HCT116 (cell line): ENCODE results near the gene GORAB. TPM values are rescaled to one million over a fixed set of nuclear protein-coding genes. Genes with fewer than 3 reads are reported as not detected.

Source experiments
- ATAC-seq: fragments of 200-7000 bp; cut with Tn5 transposase; 2 replicates; pipeline ENCODE4 v1.9.1; 2020; ENCODE audit warnings: mild to moderate bottlenecking, moderate library complexity
- BruUV-seq: library from RNA; stranded (reverse); fragments of 400-500 nt; replicated peaks from 2 replicates; lab custom pipeline; 2021; lab: Mats Ljungman, UMichigan
- CTCF ChIA-PET: fragments of 300-600 bp; sonication (Branson Sonifier 250); formaldehyde crosslinking; loops from one replicate; lab custom pipeline; 2021; ENCODE audit warnings: antibody characterized with exemption; lab: Charles Lee
- POLR2A ChIA-PET: fragments of 300-600, 350-600 bp; sonication (Branson Sonifier 250); formaldehyde crosslinking; loops from one replicate; lab custom pipeline; 2021; ENCODE audit warnings: antibody characterized with exemption; lab: Charles Lee
- RAD21 ChIA-PET, 2 experiments: fragments of 300-600 bp; sonication (Branson Sonifier 250); formaldehyde crosslinking; loops; one replicate each; lab custom pipeline; 2023; ENCODE audit warnings: low total read pairs in 2 of 2; ENCODE audit not compliant: uncharacterized antibody in 2 of 2, unreplicated experiment in 2 of 2, low non-redundant PET in 1 of 2; lab: Charles Lee
- DNase-seq: peaks from one replicate; pipeline ENCODE4 v3.0.0-alpha.2; 2010; ENCODE audit warnings: low read depth, low spot score
- H2AFZ ChIP-seq: fragments of 200-600 bp; shearing (Covaris generic), sonication (generic); 2 replicates; pipeline ENCODE4 v1.6.1; 2017; ENCODE audit warnings: low read depth, mixed run types, mixed read lengths, antibody characterized with exemption, low read length; ENCODE audit not compliant: poor library complexity, severe bottlenecking
- H3K27ac ChIP-seq: 2 replicates; pipeline ENCODE4 v1.5.1; 2012; ENCODE audit warnings: low read depth, low read length
- H3K27me3 ChIP-seq: fragments of 200-600 bp; sonication (generic); 2 replicates; pipeline ENCODE4 v1.6.1; 2016; ENCODE audit warnings: mixed run types, low read length, mixed read lengths; ENCODE audit not compliant: insufficient read depth
- H3K36me3 ChIP-seq, 2 experiments: fragments of 200-500 bp in 1 of 2; fragments of 200-600 bp in 1 of 2; sonication (Bioruptor generic) in 1 of 2; sonication (generic) in 1 of 2; 2 replicates each; pipeline versions ENCODE4 v1.5.1 to v1.6.1; 2014 to 2016; ENCODE audit warnings: low read length in 2 of 2, inconsistent platforms in 1 of 2, mixed read lengths in 1 of 2, mixed run types in 1 of 2; ENCODE audit not compliant: insufficient read depth in 2 of 2, control insufficient read depth in 1 of 2
- H3K4me1 ChIP-seq, 2 experiments: fragments of 200-600 bp in 1 of 2; sonication (generic) in 1 of 2; 2 replicates each; pipeline versions ENCODE4 v1.5.1 to v1.6.1; 2012 to 2017; ENCODE audit warnings: low read length in 2 of 2, inconsistent platforms in 1 of 2, mild to moderate bottlenecking in 1 of 2, mixed read lengths in 1 of 2, mixed run types in 1 of 2, moderate library complexity in 1 of 2; ENCODE audit not compliant: insufficient read depth in 2 of 2, control insufficient read depth in 1 of 2
- H3K4me2 ChIP-seq: fragments of 200-600 bp; sonication (generic); 2 replicates; pipeline ENCODE4 v1.6.1; 2017; ENCODE audit warnings: mixed run types, low read length, mixed read lengths
- H3K4me3 ChIP-seq, 2 experiments: fragments of 200-600 bp in 1 of 2; sonication (generic) in 1 of 2; replicated peaks in 1 of 2; 2 replicates each; pipeline ENCODE4 v1.5.1; 2011 to 2016; ENCODE audit warnings: low read length in 2 of 2, control low read depth in 1 of 2, low read depth in 1 of 2, mild to moderate bottlenecking in 1 of 2, mixed read lengths in 1 of 2, mixed run types in 1 of 2
- H3K79me2 ChIP-seq: fragments of 200-600 bp; sonication (generic); 2 replicates; pipeline ENCODE4 v1.6.1; 2017; ENCODE audit warnings: mild to moderate bottlenecking, mixed run types, low read length, moderate library complexity, mixed read lengths; ENCODE audit not compliant: insufficient read depth
- H3K9ac ChIP-seq: fragments of 200-600 bp; sonication (generic); 2 replicates; pipeline ENCODE4 v1.6.1; 2016; ENCODE audit warnings: low read length, mixed read lengths
- H3K9me2 ChIP-seq: fragments of 200-600 bp; sonication (generic), shearing (Covaris generic); 2 replicates; pipeline ENCODE4 v1.6.1; 2017; ENCODE audit warnings: mixed run types, mild to moderate bottlenecking, moderate library complexity; ENCODE audit not compliant: insufficient read depth
- H3K9me3 ChIP-seq, 2 experiments: fragments of 200-500 bp in 1 of 2; fragments of 200-600 bp in 1 of 2; sonication (Bioruptor generic) in 1 of 2; sonication (generic) in 1 of 2; 2 replicates each; pipeline ENCODE4 v1.6.1; 2014 to 2017; ENCODE audit warnings: low read length in 2 of 2, mixed read lengths in 2 of 2, inconsistent platforms in 1 of 2, low read depth in 1 of 2, mild to moderate bottlenecking in 1 of 2, mixed run types in 1 of 2, moderate library complexity in 1 of 2; ENCODE audit not compliant: control insufficient read depth in 1 of 2, insufficient read depth in 1 of 2
- H4K20me1 ChIP-seq: fragments of 200-600 bp; sonication (generic), shearing (Covaris generic); 2 replicates; pipeline ENCODE4 v1.6.1; 2017; ENCODE audit warnings: mixed run types, mild to moderate bottlenecking, moderate library complexity; ENCODE audit not compliant: insufficient read depth
- CBX3 ChIP-seq: IDR thresholded peaks from 2 replicates; pipeline ENCODE4 v1.6.1; 2012; ENCODE audit warnings: low read depth
- CEBPB ChIP-seq: IDR thresholded peaks from 2 replicates; pipeline ENCODE4 v1.6.1; 2012; ENCODE audit warnings: low read depth
- EGR1 ChIP-seq: IDR thresholded peaks from 2 replicates; pipeline ENCODE4 v1.6.1; 2012; ENCODE audit warnings: low read depth
- EZH2 ChIP-seq: fragments of 200-600 bp; sonication (generic); IDR thresholded peaks from 2 replicates; pipeline ENCODE4 v1.6.1; 2017; ENCODE audit warnings: antibody characterized with exemption, mixed run types
- EZH2phosphoT487 ChIP-seq: fragments of 200-600 bp; IDR thresholded peaks from 2 replicates; pipeline ENCODE4 v1.6.1; 2018; ENCODE audit warnings: antibody characterized with exemption, borderline replicate concordance
- JUND ChIP-seq: IDR thresholded peaks from 2 replicates; pipeline ENCODE4 v1.6.1; 2012
- MAX ChIP-seq: IDR thresholded peaks from 2 replicates; pipeline ENCODE4 v1.6.1; 2012
- POLR2A ChIP-seq: IDR thresholded peaks from 2 replicates; pipeline ENCODE4 v1.7.0; 2011; ENCODE audit warnings: borderline replicate concordance; ENCODE audit not compliant: insufficient read depth, insufficient read length; ENCODE audit errors: extremely low read depth
- POLR2AphosphoS5 ChIP-seq: IDR thresholded peaks from 2 replicates; pipeline ENCODE4 v1.6.1; 2011; ENCODE audit warnings: mild to moderate bottlenecking, low read depth, low read length, moderate library complexity
- RAD21 ChIP-seq: IDR thresholded peaks from 2 replicates; pipeline ENCODE4 v1.6.1; 2012; ENCODE audit warnings: low read depth, mild to moderate bottlenecking
- SIN3A ChIP-seq: IDR thresholded peaks from 2 replicates; pipeline ENCODE4 v1.6.1; 2012; ENCODE audit warnings: low read depth
- SRF ChIP-seq: IDR thresholded peaks from 2 replicates; pipeline ENCODE4 v1.6.1; 2012; ENCODE audit warnings: low read depth
- TCF7L2 ChIP-seq: IDR thresholded peaks from 2 replicates; pipeline ENCODE4 v1.7.0; 2011; ENCODE audit warnings: borderline replicate concordance, inconsistent platforms; ENCODE audit not compliant: insufficient read depth, insufficient read length; ENCODE audit errors: extremely low read depth
- YY1 ChIP-seq: IDR thresholded peaks from 2 replicates; pipeline ENCODE4 v1.6.1; 2011; ENCODE audit warnings: low read length, low read depth, moderate library complexity, mild to moderate bottlenecking; ENCODE audit not compliant: insufficient replicate concordance; ENCODE audit errors: extremely low read depth
- ZBTB33 ChIP-seq: IDR thresholded peaks from 2 replicates; pipeline ENCODE4 v1.6.1; 2011; ENCODE audit warnings: mild to moderate bottlenecking, low read length, moderate library complexity; ENCODE audit not compliant: insufficient replicate concordance; ENCODE audit errors: extremely low read depth
- ZFX ChIP-seq: fragments of 450-650 bp; IDR thresholded peaks from 2 replicates; pipeline ENCODE4 v1.6.1; 2017
- ZNF274 ChIP-seq: fragments of 200-500 bp; sonication (Bioruptor generic); IDR thresholded peaks from 2 replicates; pipeline ENCODE4 v1.6.1; 2014; ENCODE audit warnings: mild to moderate bottlenecking, low read depth, low read length, inconsistent platforms
- intact Hi-C: fragments of 100-400 bp; cut with micrococcal nuclease; formaldehyde crosslinking; loops from 2 replicates; pipeline ENCODE4 v1.10.0; 2022
- total RNA-seq: library from RNA; stranded (reverse); gene quantifications from one replicate; pipeline ENCODE4 v1.2.1, GENCODE V29; 2021; ENCODE audit not compliant: unreplicated experiment
- TF ChIP-seq, protein P1 (sequence below), 3 experiments: fragments of 200-600 bp in 1 of 3; sonication (generic) in 1 of 3; IDR thresholded peaks in 2 of 3; conservative IDR thresholded peaks in 1 of 3; 2 replicates each; pipeline ENCODE4 v1.5.1; 2012 to 2017; ENCODE audit warnings: low read depth in 2 of 3, low read length in 2 of 3, antibody characterized with exemption in 1 of 3, borderline replicate concordance in 1 of 3, control low read depth in 1 of 3, mild to moderate bottlenecking in 1 of 3, mixed read lengths in 1 of 3, mixed run types in 1 of 3, moderate library complexity in 1 of 3; ENCODE audit not compliant: insufficient read depth in 1 of 3
- TF ChIP-seq, protein P2 (sequence below): IDR thresholded peaks from 2 replicates; pipeline ENCODE4 v1.6.1; 2012

The GORAB gene
- total RNA-seq, 1 experiment from 2014 or later = 7.5 TPM

DNA sequence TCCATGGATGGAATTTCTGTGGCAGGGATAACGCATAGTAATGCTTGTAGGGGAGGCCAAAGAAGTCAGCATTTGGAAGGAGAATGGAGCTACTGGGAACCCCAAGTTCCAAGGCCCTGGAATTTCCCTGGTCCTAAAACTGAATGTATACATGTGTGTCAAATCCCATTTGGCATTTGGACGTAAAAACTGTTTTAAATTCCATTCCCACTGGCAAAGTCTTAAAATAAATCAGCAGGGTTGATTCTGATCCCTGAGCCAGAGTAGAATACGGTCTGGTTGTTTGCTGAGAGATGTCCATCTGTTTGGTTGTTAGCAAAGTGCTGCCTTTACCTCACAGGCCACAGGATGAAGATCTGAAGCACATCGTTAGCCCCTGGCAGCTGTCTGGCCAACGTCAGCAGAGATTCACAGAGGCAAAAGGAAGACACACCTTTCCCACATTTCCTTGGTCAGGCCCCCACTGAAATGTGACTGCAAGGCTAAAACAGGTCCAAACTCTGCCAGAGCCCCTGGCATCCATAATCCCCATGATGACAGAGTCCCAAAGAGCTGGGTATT is 62.2 kb downstream of the GORAB start (continued):
- TF ChIP-seq POLR2AphosphoS5 = no peak

- ATAC-seq = no peak
- Histone ChIP-seq H2AFZ (no peak overlapping the region), H3K27ac (no peak overlapping the region), H3K4me1 (no peaks in the 10 kb centered on the region), H3K27me3 (no peaks in the 10 kb centered on the region), H3K4me2 (no peak overlapping the region), H3K79me2 (no peaks in the 10 kb centered on the region), H3K9me2 (no peaks in the 10 kb centered on the region), H3K9me3 (peaks cover 0 to under 1% of the 10 kb centered on the region in 2 experiments; a peak in 1 of 4 replicates), H4K20me1 (no peaks in the 10 kb centered on the region), H3K36me3 (no peaks in the 10 kb centered on the region), H3K4me3 (no peak overlapping the region), H3K9ac (no peak overlapping the region)
- no peak for DNase-seq
- no TSS peak for BruUV-seq
- TF ChIP-seq TCF7L2 (no peak), ZNF274 (no peak), CEBPB (no peak), POLR2A (no peak), JUND (no peak), EZH2phosphoT487 (no peak), MAX (no peak), YY1 (no peak), CBX3 (no peak), SRF (no peak), EZH2 (no peak), SIN3A (no peak), RAD21 (no peak), ZFX (no peak), EGR1 (no peak), ZBTB33 (no peak)
- TF ChIP-seq, protein P1, sequence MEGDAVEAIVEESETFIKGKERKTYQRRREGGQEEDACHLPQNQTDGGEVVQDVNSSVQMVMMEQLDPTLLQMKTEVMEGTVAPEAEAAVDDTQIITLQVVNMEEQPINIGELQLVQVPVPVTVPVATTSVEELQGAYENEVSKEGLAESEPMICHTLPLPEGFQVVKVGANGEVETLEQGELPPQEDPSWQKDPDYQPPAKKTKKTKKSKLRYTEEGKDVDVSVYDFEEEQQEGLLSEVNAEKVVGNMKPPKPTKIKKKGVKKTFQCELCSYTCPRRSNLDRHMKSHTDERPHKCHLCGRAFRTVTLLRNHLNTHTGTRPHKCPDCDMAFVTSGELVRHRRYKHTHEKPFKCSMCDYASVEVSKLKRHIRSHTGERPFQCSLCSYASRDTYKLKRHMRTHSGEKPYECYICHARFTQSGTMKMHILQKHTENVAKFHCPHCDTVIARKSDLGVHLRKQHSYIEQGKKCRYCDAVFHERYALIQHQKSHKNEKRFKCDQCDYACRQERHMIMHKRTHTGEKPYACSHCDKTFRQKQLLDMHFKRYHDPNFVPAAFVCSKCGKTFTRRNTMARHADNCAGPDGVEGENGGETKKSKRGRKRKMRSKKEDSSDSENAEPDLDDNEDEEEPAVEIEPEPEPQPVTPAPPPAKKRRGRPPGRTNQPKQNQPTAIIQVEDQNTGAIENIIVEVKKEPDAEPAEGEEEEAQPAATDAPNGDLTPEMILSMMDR (IDR thresholded peaks at IDR 0.05 in 2 of 3, conservative IDR thresholded peaks at IDR 0.05 in 1 of 3; ENCODE audit: borderline replicate concordance in 1 of 3, insufficient read depth in 1 of 3, low read depth in 2 of 3, low read length in 2 of 3) = no peak
- TF ChIP-seq, protein P2, sequence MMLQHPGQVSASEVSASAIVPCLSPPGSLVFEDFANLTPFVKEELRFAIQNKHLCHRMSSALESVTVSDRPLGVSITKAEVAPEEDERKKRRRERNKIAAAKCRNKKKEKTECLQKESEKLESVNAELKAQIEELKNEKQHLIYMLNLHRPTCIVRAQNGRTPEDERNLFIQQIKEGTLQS = no peak
- intact Hi-C loops = no loop called here
- ChIA-PET CTCF (no interaction called here), RAD21 (no interaction called here), POLR2A (no interaction called here)
These were observed 64.7 kb downstream of the GORAB start for GRCh38 chr1:170596701-170597100.
